Liver (tissue), 3 donors: Measurements from ENCODE around the gene LILRB5.
"Not testable (repeated sequence)": the region's sequence is repeated elsewhere in the genome, so short reads cannot be mapped to it uniquely, and the experiment has no call there.

Source experiments
- TAF1 ChIP-seq: conservative IDR thresholded peaks from 2 replicates; pipeline ENCODE4 v1.6.1; 2016; ENCODE audit warnings: antibody characterized with exemption, mild to moderate bottlenecking
- TF ChIP-seq, protein P1 (sequence below): fragments of 150-350 bp; IDR thresholded peaks from 2 replicates; pipeline ENCODE4 v1.5.1; 2017; ENCODE audit warnings: improper control_type of control experiment, low read depth, low read length; ENCODE audit not compliant: missing input control
- TF ChIP-seq, protein P2 (sequence below): IDR thresholded peaks from 2 replicates; pipeline ENCODE4 v1.6.1; 2016; ENCODE audit warnings: antibody characterized with exemption
- donor health status: healthy.
- donor health status: healthy.

DNA sequence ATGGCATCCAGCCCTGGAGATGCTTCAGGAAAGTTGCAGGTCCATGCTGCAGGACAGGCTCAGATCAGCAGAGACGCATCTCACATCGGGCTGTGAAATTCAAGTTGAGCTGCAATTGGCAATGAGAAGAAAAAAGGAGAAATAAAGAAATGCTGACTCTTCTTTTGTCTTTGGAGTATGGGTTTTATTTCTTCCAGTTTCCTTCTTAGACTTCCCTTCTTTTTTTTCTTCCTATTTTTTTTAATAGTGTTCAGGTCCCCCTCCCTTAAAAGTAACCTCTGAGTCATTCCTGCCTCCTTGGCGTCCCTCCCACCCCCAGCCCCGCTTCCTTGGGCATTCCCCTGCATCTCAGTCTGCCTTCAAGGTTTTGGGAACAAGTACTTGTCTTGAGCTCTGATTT lies 14.5 kb upstream of the LILRB5 start:
- TF ChIP-seq, protein P1, sequence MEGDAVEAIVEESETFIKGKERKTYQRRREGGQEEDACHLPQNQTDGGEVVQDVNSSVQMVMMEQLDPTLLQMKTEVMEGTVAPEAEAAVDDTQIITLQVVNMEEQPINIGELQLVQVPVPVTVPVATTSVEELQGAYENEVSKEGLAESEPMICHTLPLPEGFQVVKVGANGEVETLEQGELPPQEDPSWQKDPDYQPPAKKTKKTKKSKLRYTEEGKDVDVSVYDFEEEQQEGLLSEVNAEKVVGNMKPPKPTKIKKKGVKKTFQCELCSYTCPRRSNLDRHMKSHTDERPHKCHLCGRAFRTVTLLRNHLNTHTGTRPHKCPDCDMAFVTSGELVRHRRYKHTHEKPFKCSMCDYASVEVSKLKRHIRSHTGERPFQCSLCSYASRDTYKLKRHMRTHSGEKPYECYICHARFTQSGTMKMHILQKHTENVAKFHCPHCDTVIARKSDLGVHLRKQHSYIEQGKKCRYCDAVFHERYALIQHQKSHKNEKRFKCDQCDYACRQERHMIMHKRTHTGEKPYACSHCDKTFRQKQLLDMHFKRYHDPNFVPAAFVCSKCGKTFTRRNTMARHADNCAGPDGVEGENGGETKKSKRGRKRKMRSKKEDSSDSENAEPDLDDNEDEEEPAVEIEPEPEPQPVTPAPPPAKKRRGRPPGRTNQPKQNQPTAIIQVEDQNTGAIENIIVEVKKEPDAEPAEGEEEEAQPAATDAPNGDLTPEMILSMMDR = not testable (repeated sequence)
- TF ChIP-seq, protein P2, sequence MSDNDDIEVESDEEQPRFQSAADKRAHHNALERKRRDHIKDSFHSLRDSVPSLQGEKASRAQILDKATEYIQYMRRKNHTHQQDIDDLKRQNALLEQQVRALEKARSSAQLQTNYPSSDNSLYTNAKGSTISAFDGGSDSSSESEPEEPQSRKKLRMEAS = not testable (repeated sequence)
- TF ChIP-seq TAF1 = not testable (repeated sequence)
